NCI-H2081 (cell line): ENCODE results near the gene TNRC18.
"Not testable (repeated sequence)": the region's sequence is repeated elsewhere in the genome, so short reads cannot be mapped to it uniquely, and the experiment has no call there.

Experiments used
- DNase-seq, 2 experiments: peaks; one replicate each; lab custom pipeline; 2025; lab: John Stamatoyannopoulos, UW

The TNRC18 gene

DNA sequence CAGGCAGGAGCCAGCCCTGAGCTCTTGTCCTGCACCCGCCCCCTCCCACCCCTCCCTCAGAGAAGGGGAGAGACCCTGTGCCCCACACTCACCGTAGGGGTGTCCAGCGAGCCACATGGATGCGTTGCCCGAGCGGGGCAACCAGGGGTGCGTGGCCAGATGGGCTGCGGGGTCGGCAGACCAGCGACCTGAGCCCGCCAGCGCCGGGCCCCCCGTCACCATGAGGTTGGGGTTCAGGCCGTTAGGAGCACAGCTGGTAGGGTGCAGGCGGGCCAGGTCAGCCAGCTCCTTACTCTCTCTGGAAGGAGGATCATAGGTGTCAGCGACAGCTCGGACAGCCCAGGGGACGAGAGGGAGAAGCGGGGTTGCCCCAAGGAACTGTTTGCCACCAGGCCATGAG, 46.4 kb downstream of the TNRC18 start:
- no peak for DNase-seq

DNA sequence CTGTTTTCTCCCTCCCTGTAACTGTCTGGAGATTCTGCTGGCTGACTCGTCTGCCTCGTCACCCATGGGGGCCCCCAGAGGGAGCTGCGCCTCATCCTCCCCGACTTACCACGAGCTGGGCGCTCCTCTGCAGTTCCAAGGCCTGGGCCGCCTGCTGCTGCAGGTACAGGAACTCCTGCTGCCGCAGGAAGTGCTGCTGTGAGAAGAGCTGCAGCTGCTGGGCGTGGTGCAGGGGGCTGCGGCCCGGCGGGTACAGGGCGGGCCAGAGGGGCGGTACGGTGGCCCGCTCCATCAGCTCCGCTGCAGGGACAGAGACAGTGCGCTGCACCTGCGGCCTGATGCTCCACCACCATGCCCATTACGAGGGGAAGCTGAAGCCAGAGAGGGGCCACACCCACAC, 47.7 kb downstream of the TNRC18 start:
- no peak for DNase-seq

DNA sequence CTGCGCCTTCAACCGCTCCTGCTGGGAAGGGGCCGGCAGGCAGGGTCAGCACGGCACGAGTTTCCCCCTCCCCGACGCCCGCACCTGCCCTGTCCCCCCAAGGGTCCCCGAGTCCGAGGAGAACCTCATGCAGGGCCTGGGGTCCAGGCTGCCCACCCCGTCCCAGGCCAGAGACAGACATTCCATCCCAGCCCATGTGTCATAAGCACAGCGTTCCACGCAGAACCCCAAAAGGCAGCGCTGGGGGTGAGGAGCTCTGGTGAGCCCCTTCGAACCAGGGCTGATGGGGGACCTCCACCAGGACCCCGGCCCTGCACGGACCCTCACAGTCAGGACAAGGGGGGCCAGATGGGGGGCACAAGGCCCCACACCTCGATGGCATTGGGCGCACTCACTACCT, 49.2 kb downstream of the TNRC18 start:
- DNase-seq = no peak

DNA sequence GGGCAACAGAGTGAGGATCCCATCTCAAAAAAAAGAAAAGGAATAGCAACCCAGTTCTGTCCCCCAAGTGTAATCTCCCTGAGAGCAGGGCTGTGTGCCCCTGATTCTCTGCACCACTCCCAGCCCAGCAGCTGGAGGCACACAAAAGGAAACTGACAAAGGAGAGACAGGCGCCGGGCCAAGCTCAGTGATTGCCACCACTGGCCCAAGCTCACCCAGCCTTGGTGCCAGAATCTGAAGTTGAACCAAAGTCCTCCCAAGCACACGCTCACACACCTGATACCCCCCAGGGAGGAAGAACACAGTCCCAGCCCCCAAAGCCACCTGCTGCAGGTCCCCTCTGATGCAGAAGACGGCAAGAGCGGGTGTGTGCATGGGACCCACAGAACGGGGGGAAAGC, 50.3 kb downstream of the TNRC18 start:
- DNase-seq = no peak

DNA sequence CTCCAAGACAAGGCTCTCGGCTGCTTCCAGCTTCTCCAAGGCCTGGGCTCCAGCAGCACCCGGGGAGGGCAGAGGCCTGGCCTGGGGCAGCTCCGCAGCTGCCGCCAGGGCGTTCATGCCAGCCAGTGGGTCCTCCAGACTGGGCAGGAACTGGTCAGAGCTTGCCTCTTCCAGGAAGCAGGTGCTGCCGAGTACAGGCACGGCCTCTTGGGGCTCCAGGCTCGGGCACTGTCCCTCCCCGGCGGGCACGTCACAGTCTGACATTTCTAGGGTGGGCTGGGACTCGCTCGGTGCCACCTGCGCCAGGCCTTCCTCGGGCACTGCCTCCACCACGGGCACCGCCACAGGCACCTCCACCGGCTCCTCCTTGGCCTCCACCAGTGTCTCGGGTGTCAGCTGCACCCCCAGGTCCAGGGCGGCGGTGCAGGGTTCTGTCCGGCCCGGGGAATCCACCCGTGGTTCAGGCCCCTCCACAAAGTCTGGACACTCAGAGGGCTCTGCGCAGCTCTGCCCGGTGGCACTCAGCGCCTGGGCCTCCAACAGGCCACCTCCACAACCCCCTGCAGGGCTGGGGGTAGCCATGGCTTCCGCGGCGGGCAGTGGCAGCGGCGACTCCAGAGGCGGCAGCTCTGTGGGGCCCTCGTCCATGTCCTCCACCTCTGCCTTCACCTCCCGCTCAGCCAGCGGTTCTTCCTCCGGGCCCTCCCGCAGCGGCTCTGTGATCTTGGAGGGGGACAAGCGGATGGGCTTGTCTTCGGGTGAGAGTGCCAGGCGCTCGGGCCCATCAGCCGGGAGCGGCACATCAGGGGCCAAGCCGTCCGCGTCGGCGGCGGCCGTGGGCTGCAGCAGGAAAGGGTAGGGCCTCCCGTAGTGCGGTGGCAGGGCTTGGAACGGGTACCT, 52.9 kb downstream of the TNRC18 start:
- no peak for DNase-seq

DNA sequence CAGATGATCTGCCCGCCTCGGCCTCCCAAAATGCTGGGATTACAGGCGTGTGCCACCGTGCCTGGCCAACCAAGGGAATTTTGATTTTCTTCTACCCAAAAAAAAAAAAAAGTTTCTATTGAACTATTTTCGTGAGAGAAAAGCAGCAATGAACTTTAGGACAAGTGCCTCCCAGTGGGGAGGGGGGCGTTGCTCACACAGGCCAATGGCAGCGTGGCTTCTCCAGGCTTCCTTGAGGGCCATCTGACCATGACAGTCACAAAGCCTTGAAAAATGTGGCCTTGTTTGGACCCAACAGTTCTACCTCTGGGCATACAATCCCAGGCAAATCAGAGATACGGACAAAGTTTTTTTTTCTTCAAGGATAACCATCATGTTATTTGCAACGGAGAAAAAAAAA, 56.0 kb downstream of the TNRC18 start:
- no peak for DNase-seq

DNA sequence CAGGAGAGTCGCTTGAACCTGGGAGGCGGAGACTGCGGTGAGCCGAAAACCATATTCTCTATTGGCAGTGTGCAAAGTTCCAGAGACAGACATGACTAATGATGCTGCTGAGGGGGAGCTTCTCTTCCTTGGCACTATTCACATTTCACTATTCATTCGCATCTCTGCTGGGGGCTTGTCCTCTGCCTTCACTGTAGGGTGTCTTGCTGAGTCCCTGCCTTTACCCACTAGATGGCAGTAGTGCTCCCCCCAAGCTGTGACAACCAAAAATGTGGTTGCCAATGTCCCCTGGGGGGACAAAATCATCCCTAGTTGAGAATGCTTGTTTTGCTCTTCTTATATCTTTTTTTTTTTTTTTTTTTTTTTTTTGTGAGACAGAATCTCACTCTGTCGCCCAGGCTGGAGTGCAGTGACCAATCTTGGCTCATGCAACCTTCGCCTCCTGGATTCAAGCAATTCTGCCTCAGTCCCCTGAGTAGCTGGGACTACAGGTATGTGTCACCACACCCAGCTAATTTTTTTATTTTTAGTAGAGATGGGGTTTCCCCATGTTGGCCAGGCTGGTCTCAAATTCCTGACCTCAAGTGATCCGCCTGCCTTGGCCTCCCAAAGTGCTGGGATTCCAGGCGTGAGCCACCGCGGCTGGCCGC, 57.5 kb downstream of the TNRC18 start:
- DNase-seq = peak; percentile 77 to 79

DNA sequence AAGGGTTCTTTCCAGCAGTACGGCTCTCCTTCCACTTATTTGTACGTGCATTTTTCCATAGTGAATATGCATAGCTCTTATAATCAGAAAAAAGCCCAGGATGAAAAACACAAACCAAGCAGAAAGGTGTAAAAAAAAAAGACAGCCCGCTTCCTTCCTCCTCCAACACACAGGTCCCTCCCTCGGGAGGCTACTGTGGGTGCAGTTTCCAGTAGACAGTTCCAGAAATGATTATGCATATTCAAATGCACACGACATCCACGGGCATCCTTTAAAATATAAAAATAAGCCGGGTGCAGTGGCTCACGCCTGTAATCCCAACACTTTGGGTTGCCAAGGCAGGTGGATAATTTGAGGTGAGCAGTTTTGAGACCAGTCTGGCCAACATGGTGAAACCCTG, 59.9 kb downstream of the TNRC18 start:
- DNase-seq = no peak

DNA sequence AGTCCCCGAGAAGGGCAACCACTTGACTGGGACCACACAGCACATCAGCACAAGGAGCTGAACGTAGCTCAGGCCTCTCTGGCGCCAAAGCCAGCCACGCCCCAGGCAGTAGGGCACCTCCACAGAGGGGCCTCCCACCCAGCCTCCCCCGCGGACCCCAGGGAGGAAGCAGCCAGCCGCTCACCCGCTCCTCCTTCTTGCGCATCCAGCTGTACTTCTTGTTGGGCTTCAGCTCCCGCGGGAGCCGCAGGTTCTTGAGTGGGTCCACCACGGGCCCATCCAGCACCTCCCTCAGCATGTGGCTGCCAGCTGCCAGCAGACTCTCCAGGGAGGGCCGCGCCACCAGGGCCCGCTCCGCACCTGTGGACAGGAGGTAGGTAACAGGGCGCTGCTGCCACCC, 61.2 kb downstream of the TNRC18 start:
- no peak for DNase-seq

DNA sequence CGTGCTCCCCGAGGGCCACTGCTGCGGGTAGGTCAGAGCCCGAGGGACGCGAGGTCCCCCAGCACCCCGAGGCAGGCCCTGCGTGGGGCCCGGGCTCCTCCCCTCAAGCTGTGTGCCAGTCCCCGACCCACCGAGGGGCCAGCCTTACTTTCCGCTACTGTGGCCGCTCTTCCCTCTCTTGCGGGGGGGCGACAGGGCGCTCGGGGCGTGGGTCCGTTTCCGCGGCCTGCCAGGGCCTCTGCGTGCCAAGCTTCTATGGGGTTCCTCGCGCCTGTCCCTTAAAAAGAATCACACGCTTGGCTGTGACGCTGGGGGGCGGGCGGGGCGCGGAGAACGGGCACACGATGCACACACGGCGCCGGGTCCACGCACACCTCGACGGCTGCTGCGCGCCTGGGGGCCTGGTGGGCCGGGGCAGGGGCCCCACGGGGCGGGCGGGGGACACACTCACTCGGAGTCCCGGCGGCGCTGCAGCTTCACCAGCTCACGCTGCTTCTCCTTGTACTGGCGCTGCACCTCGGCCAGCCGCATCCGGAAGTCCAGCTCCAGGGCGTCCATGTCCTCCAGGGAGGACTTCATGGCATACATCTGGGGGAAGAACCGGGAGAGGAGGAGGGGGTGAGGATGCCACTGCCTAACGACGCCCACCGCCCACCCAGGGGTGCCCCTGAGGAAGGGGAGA, 62.0 kb downstream of the TNRC18 start:
- no peak for DNase-seq

DNA sequence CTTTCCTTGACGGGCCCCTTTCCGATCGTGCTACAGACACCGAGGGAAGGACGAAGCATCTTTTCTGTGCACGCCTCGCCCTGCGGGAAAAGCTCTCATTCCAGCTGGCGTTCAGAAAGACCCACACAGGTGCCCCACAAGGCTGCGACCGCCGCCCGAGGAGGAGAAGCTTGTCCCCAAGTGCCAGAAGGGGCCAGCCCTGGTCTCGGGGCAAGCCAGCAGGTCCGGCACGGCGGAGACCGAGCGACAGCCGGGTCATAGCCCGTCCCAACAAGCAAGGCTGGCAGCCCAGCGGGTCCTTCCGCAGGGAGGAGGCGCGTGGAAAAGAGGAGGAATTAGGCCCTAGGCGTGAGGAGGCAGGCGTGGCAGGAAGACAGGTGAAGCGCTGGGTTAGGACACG, 62.7 kb downstream of the TNRC18 start:
- no peak for DNase-seq

DNA sequence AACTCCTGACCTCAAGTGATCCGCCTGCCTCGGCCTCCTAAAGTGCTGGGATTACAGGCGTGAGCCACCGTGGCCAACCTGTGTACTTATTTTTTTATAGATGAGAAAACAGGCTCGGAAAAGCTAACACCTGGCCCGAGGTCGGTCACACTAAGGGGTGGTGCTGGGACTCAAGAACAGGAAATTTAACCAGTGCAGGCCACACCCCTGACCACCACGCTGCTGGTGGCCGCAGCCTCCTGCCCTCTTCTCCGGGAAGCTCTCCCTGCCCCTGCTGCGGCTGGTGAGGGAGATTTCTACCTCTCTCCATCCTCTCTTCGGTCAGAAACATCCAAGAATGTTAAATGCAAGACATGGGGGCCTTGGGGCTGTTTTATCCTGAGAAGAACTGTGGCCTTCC, 63.2 kb downstream of the TNRC18 start:
- no peak for DNase-seq

DNA sequence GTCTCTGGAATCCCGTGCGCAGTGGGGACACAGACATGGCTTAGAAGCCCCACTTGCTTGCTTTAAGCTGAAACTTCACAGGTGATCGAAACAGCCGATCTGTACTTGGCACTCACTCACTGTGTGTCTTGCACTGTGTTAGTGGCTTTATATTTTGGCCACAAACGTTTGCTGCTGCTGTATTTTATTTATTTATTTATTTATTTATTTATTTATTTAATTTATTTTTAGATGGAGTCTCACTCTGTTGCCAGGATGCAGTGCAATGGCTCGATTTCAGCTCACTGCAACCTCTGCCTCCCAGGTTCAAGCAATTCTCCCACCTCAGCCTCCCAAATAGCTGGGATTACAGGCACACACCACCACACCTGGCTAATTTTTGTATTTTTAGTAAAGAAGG, 63.6 kb downstream of the TNRC18 start:
- DNase-seq = not testable (repeated sequence)

DNA sequence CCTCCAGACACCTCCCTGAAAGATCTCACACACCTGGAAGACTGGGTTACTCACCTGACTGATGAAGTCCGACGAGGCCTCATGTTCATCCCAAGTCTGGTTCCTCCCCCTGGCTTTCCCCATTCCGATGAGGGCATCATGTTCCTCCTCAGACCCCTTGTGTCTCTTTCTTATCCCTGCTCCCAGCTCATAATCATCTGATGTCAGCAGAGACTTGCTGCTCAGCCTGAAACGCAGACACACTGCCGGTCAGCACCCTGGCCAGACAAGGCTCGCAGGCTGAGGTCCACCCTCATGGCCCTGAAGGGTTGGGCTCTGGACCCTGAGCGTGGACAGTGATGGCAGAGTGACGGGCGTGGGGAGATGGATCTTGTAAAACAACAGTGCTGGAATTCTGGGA, 64.3 kb downstream of the TNRC18 start:
- DNase-seq = no peak

DNA sequence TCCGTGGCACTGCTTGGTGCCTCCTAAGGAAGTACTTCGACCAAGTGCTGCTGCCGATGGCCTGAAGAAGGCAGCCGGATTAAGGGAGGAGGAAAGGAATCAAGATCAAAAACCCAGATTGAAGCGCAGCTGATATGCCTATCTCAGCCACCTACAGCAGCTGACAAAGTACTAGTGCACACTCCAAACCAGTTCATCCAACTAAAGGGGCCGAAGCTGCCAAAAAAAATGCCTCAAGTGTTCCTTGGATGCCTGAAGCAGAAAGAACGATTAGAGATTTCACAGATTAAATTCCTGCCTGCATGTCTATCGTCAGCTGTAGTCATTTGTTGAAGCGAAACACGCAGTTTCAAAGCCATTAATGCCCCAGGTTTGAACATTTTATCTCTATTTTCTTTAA, 65.7 kb downstream of the TNRC18 start:
- no peak for DNase-seq

DNA sequence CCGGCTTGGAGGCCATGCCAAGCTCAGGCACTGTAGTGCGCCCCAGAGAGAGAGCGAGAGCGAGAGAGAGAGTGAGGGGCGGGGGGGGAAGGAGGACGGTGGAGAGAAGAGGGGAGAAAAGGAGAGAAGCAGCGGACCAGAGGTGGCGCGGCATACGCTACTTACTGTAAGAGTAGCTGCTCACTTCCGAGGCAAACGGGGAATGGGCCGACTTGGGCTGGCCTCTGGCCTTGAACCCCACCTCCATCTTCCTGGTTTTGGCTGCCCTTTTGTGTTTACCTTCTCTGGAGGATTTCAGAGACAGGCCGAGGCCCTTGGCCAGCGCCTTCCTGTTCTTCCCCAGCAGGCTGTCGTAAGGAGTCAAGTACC, 66.9 kb downstream of the TNRC18 start:
- DNase-seq = no peak

DNA sequence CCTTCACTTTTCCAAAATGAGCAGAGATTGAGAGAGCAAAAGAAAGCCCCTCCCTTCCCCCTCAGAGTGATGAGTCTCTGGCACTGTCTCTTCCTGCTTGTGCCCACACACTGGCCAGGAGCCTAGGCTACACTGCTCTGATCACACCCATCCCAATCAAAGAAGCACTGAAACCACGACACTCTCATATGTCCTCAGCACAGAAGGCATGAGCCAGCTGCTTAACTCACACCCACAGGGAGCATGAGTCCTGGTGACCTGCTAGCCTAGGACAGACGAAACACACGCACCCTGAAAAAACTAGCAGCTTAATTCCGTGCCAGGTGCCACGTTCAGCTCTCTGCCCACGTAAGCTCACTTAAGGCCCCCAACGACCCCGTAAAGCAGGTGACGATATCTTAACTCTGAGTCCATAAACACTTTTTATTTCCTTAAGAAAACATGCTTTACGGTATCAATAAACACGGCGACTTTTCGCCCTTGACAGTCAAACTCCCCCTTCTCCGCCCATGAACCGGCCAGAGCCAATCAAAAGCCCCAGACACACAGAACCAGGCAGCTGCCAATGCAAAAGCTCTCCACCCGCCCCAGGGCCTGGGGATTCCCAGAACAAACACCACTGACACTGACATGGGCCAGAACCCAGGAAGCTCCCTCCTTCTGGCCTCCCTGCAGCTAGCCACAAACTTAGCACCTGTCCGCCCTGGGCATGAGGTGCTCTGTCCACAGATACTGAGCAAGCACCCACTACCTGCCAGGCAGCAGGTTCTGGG, 69.0 kb downstream of the TNRC18 start:
- DNase-seq = peak; percentile 35 to 63

DNA sequence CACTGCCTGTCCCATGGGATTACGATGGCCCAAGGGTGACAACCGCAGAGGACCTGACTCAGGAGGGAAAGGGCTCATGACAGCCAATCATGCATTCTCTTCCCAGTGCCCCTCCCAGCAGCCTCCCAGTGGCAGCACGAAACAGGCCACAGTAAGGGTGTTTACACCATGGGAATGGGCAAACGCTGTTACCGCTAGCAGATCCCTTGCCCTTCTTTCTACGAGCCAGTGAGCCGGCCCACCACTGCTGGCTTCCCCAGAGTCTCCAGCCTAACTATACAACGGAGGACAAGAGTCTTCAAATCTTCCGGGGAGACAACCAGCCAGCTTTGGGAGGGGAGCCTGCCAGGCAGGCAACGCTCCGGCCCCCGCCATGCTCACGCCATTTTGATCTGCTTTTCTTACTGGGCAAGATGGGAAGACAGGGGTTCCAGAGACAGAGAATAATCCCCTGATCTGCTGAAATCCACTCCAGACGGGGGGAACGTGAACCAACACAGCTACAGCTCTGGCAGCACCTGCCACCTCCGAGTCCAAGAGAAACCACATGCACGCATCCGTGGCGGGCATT, 71.1 kb downstream of the TNRC18 start:
- no peak for DNase-seq

DNA sequence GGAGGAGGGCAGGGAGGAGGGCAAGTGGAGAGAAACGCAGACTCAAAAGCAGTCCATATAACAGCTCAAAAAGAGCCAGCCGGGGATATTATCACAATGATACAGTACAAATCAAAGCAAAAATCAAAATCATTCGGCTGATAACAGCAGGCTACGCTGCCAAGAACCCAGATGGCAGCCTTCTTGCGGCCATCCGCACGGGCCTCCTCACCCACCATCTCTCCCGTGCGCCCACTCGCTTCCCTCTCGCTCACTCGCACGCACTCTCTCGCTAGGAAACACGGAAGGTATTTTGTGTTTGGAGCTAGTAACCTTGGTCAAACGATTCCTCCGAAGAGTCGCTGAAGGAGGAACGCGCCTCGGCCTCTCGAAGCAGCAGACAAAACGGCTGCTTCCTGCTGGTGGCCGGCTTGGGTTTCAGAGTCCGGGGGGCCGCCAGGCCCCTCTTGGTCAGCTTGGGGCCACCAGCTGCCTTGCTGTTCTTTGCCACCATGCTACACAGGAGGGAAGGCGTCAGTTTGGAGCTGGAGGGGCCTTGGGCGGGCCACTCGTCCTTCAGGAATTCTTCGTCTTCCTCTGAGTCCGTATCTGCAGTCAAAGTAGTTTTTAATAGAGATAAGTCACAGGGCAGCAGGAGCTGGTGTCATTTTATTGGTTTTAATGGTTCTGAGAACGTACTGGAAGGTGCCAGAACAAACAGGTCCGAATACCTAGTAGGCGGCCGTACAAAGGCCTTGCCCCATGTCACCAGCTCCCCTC, 71.9 kb downstream of the TNRC18 start:
- no peak for DNase-seq

DNA sequence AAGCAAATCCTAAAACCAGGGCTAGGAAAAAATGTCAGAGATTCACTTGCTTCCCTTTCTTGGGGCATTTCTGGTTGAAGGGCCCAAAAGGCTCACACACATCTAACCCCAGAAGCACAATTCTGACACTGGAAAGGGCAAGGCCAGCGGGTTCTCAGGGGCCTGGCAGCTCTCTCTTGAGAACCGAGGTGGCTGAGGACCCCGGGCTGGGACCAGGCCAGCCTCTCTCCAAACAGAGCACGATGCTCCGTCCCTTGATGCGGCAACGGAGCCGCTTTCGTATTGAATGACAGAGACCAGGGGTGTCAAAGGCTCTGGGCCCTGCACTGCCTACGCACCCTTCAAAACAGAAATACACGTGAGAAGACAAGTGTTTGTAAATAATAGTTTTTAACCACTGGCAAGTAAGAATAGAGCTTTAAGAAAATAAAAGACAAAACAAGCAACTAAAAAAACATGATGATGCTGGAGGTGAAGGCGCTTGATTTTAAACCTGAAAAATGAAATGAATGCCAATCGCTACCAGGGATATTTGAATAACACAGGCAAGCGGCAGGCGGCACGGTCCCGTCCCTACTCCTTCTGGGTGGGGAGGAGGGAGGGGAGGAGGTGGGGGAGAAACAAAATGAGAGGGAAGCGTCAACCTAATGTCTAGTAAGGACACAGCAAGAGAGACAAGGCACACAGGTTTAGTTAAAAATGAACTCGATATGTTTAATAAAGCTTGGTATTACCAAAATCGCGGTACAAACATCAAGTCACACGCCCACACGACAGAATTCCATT, 72.8 kb downstream of the TNRC18 start:
- no peak for DNase-seq

DNA sequence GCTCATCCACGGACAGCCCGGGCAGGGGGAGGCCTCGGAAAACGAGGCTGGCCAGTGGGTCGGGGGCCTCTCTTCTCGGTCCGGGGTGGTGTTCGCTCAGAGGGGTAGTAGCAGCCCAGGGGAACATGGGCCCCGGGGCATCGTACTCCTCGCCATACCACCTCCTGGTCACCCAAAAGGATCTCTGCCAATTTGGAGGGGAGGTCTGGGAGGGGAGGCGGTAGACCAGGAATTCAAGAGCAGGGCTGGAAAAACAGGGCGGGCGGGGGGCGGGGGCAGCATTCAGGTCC, 73.5 kb downstream of the TNRC18 start:
- DNase-seq = no peak
